IMR-90 (cell line): ENCODE data around the gene L3MBTL3. TPM values are rescaled to one million over a fixed set of nuclear protein-coding genes. Genes with fewer than 3 reads are reported as not detected.

Experiments
- ATAC-seq: fragments of 200-7000 bp; cut with Tn5 transposase; 2 replicates; pipeline ENCODE4 v1.9.1; 2020; ENCODE audit warnings: low read depth, mild to moderate bottlenecking, moderate library complexity
- BruUV-seq: library from RNA; stranded (reverse); fragments of 400-500 nt; replicated peaks from 2 replicates; lab custom pipeline; 2021; lab: Mats Ljungman, UMichigan
- CTCF ChIA-PET: fragments of 300-600 bp; formaldehyde crosslinking; extraction: SDS; loops from one replicate; lab custom pipeline; 2021; ENCODE audit warnings: antibody characterized with exemption; lab: Yijun Ruan, JAX
- POLR2A ChIA-PET: fragments of 300-600 bp; sonication (Branson Sonifier 250); formaldehyde crosslinking; loops from one replicate; lab custom pipeline; 2022; ENCODE audit warnings: antibody characterized with exemption; ENCODE audit not compliant: unreplicated experiment; lab: Charles Lee
- DNase-seq: peaks from one replicate; pipeline ENCODE4 v3.0.0; 2013
- H2AFZ ChIP-seq: replicated peaks from 2 replicates; pipeline ENCODE3; 2013; ENCODE audit warnings: low read length, mild to moderate bottlenecking; ENCODE audit not compliant: poor library complexity
- H2AK5ac ChIP-seq: 2 replicates; pipeline ENCODE4 v1.6.1; 2013; ENCODE audit warnings: low read depth, low read length, inconsistent platforms
- H2AK9ac ChIP-seq: replicated peaks from 2 replicates; pipeline ENCODE3; 2013; ENCODE audit warnings: mild to moderate bottlenecking, low read depth, low read length, moderate library complexity; ENCODE audit not compliant: poor library complexity
- H2BK120ac ChIP-seq: 2 replicates; pipeline ENCODE4 v1.6.1; 2013; ENCODE audit warnings: low read depth, low read length, inconsistent platforms
- H2BK15ac ChIP-seq: 3 replicates; pipeline ENCODE4 v1.6.1; 2013; ENCODE audit warnings: low read depth, low read length, inconsistent platforms
- H2BK20ac ChIP-seq: 2 replicates; pipeline ENCODE4 v1.6.1; 2013; ENCODE audit warnings: low read depth, mild to moderate bottlenecking, inconsistent platforms, low read length, moderate library complexity
- H2BK5ac ChIP-seq: 2 replicates; pipeline ENCODE4 v1.6.1; 2013; ENCODE audit warnings: mild to moderate bottlenecking, low read depth, low read length, inconsistent platforms; ENCODE audit not compliant: poor library complexity, severe bottlenecking
- H3K14ac ChIP-seq: replicated peaks from 2 replicates; pipeline ENCODE4 v1.6.1; 2013; ENCODE audit warnings: low read depth, low read length, inconsistent platforms
- H3K18ac ChIP-seq: 2 replicates; pipeline ENCODE4 v1.6.1; 2013; ENCODE audit warnings: low read depth, low read length, control low read depth
- H3K23ac ChIP-seq: 2 replicates; pipeline ENCODE4 v1.6.1; 2013; ENCODE audit warnings: low read depth, low read length, inconsistent platforms
- H3K27ac ChIP-seq: 2 replicates; pipeline ENCODE4 v1.5.1; 2013; ENCODE audit warnings: mild to moderate bottlenecking, control low read depth, low read length; ENCODE audit not compliant: insufficient read depth
- H3K27me3 ChIP-seq: 2 replicates; pipeline ENCODE4 v1.6.1; 2013; ENCODE audit warnings: low read length; ENCODE audit not compliant: control insufficient read depth, insufficient read depth
- H3K36me3 ChIP-seq: 2 replicates; pipeline ENCODE4 v1.6.1; 2013; ENCODE audit warnings: low read length, mixed read lengths; ENCODE audit not compliant: control insufficient read depth, insufficient read depth
- H3K4ac ChIP-seq: 2 replicates; pipeline ENCODE4 v1.6.1; 2013; ENCODE audit warnings: low read depth, low read length, inconsistent platforms
- H3K4me1 ChIP-seq: 2 replicates; pipeline ENCODE4 v1.6.1; 2013; ENCODE audit warnings: low read length, mixed read lengths; ENCODE audit not compliant: control insufficient read depth, insufficient read depth
- H3K4me2 ChIP-seq: 2 replicates; pipeline ENCODE4 v1.6.1; 2013; ENCODE audit warnings: low read depth, mild to moderate bottlenecking, control low read depth, low read length, moderate library complexity
- H3K4me3 ChIP-seq: 2 replicates; pipeline ENCODE4 v1.5.1; 2013; ENCODE audit warnings: low read depth, mild to moderate bottlenecking, control low read depth, low read length, moderate library complexity; ENCODE audit not compliant: insufficient read depth
- H3K56ac ChIP-seq: 2 replicates; pipeline ENCODE4 v1.6.1; 2013; ENCODE audit warnings: low read length, inconsistent platforms; ENCODE audit not compliant: insufficient read depth; ENCODE audit errors: extremely low read depth
- H3K79me1 ChIP-seq, 2 experiments: 2 replicates each; pipeline ENCODE4 v1.6.1; 2013; ENCODE audit warnings: low read length in 2 of 2, inconsistent platforms in 1 of 2, low read depth in 1 of 2
- H3K9ac ChIP-seq: 2 replicates; pipeline ENCODE4 v1.6.1; 2013; ENCODE audit warnings: low read depth, low read length, control low read depth
- H3K9me1 ChIP-seq: 2 replicates; pipeline ENCODE4 v1.6.1; 2013; ENCODE audit warnings: low read length, inconsistent platforms; ENCODE audit not compliant: insufficient read depth
- H3K9me3 ChIP-seq: 2 replicates; pipeline ENCODE4 v1.6.1; 2013; ENCODE audit warnings: low read length; ENCODE audit not compliant: control insufficient read depth, insufficient read depth
- H4K20me1 ChIP-seq: 2 replicates; pipeline ENCODE4 v1.6.1; 2013; ENCODE audit warnings: low read length, inconsistent platforms; ENCODE audit not compliant: insufficient read depth
- H4K5ac ChIP-seq: 2 replicates; pipeline ENCODE4 v1.6.1; 2013; ENCODE audit warnings: mild to moderate bottlenecking, low read depth, low read length, control low read depth
- H4K8ac ChIP-seq, 2 experiments: 2 replicates each; pipeline ENCODE4 v1.6.1; 2013; ENCODE audit warnings: low read depth in 2 of 2, low read length in 2 of 2, control low read depth in 1 of 2, inconsistent platforms in 1 of 2
- H4K91ac ChIP-seq: 2 replicates; pipeline ENCODE4 v1.6.1; 2013; ENCODE audit warnings: low read depth, low read length, inconsistent platforms; ENCODE audit not compliant: insufficient read depth
- BHLHE40 ChIP-seq: fragments of 150-350 bp; IDR thresholded peaks from 2 replicates; pipeline ENCODE4 v1.6.1; 2016; ENCODE audit warnings: mild to moderate bottlenecking, low read depth, low read length
- CEBPB ChIP-seq: IDR thresholded peaks from 2 replicates; pipeline ENCODE4 v1.6.1; 2012; ENCODE audit warnings: low read depth, low read length, improper control_type of control experiment
- FOS ChIP-seq: fragments of 150-350 bp; IDR thresholded peaks from 2 replicates; pipeline ENCODE4 v1.6.1; 2016; ENCODE audit warnings: low read depth, low read length
- NFE2L2 ChIP-seq: fragments of 150-350 bp; IDR thresholded peaks from 2 replicates; pipeline ENCODE4 v1.6.1; 2016; ENCODE audit warnings: low read depth, mild to moderate bottlenecking, low read length
- WGBS, 2 experiments: methylation state at CpG; one replicate each; pipeline versions ENCODE4 v1.1.5 to v1.1.7; 2013; ENCODE audit warnings: missing lambda C conversion rate in 2 of 2; ENCODE audit not compliant: insufficient read length in 1 of 2; ENCODE audit errors: extremely low coverage in 2 of 2; 5-methylcytosine and 5-hydroxymethylcytosine counted together
- dilution Hi-C: fragments of 300-500 bp; cut with HindIII; formaldehyde crosslinking; loops from one replicate; pipeline ENCODE4 v1.14.3; 2018; ENCODE audit warnings: low sequenced_read_pairs; ENCODE audit not compliant: unreplicated experiment
- in situ Hi-C: fragments of 300-500 bp; cut with MboI; formaldehyde crosslinking; loops from 3 replicates; pipeline ENCODE4 v1.14.3; 2019; ENCODE audit warnings: low sequenced_read_pairs, inconsistent platforms, mixed read lengths
- intact Hi-C: fragments of 100-400 bp; cut with micrococcal nuclease; formaldehyde crosslinking; loops from 2 replicates; pipeline ENCODE4 v1.10.0; 2022
- polyA plus RNA-seq, 3 experiments: library from polyadenylated mRNA; depleted of rRNA; stranded (reverse); fragments of >200 nt; gene quantifications; 2 replicates each; pipeline ENCODE4 v1.2.3, GENCODE V29; 2012; ENCODE audit warnings: low replicate concordance in 1 of 3
- total RNA-seq: library from RNA; depleted of rRNA; stranded (reverse); fragments of >200 nt; gene quantifications from 2 replicates; pipeline ENCODE4 v1.2.3, GENCODE V29; 2012

L3MBTL3 gene
- total and polyA plus RNA-seq, 2 of the 4 experiments (the other 2 are of a cell fraction), result 7.2 to 10.9 TPM

DNA sequence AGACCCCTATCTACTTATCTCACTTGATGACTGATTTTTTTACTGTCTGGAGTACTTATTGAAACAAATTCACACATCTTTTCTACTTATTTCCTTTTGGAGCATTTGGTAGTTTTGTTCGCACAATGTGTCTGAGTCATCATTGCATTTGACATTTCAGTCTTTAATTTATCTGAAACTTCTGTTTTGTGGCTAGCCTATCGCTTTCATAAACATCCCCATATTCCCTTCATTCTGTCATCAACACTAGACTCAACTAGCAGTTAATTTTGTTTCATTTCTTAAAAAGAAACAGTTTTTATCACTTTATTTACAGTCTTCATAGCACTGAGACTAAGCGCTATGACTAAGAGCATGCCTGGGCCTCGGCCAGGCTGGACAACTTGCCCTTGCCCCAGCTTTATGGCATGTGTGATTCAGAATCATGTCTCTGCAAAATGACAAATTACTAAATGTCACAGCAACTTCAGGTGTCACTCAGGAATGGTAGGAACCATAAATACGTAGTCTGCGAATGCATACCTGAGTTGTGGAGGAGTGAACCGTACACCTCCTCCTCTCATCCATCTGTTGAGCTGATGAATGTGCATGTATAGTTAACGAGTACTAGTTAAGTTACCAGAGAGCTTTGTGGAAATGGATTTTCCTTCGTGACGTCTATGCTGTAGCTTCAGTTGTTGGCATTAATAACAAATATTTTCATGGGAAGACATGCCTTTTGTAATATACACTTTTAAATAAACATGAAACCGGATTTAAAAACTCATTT is 16.2 kb downstream of the L3MBTL3 start:
- POLR2A ChIA-PET, result no interaction called here
- peaks cover 8% of the 10 kb centered on the region; the same call in 1 of the 2 replicates for H4K20me1 ChIP-seq

More for the DNA sequence above, 16.2 kb downstream of the L3MBTL3 start:
- peak overlapping the region in 1 of 2 experiments; percentile 19; a peak in 2 of 4 replicates for H4K8ac ChIP-seq
- H3K36me3 ChIP-seq, result no peaks in the 10 kb centered on the region
- 14 to 100% methylated on average over 1 of the region's 11 CpGs for WGBS, 2 experiments
- no peak overlapping the region for H3K4me3 ChIP-seq
- H3K27ac ChIP-seq, result no peak overlapping the region
- no peak overlapping the region for H2AK5ac ChIP-seq
- DNase-seq (peak; percentile 90), ATAC-seq (peak; percentile 89)
- intact Hi-C loops, result no loop called here
- no peak overlapping the region for H3K14ac ChIP-seq
- H3K27me3 ChIP-seq, result no peaks in the 10 kb centered on the region
- H3K18ac ChIP-seq, result peak overlapping the region; percentile 1; the same call in 1 of the 2 replicates
- H4K5ac ChIP-seq, result no peak overlapping the region
- CTCF ChIA-PET, result interaction anchor here (0.6 to 1.6 kb wide), 2 partner anchors 13 to 228 kb away, joined by 3 to 10 read pairs; no protein-coding TSS in a partner anchor
- H3K4ac ChIP-seq, result no peak overlapping the region
- peak overlapping the region; percentile 76 for H2BK5ac ChIP-seq
- H3K79me1 ChIP-seq, result peaks cover 21 to 38% of the 10 kb centered on the region in 2 experiments; a peak in 3 of 4 replicates
- no peak overlapping the region for H3K23ac ChIP-seq
- in situ Hi-C loops, result no loop called here
- peaks cover 12% of the 10 kb centered on the region for H3K9me1 ChIP-seq
- no peak overlapping the region for H2AFZ ChIP-seq
- no peak overlapping the region for H2BK20ac ChIP-seq
- H3K9ac ChIP-seq, result no peak overlapping the region
- BruUV-seq, result no TSS peak
- TF ChIP-seq CEBPB, result peak; percentile 2; the same call in 1 of the 2 replicates
- no peak for TF ChIP-seq NFE2L2
- peak; percentile 53; the same call in 1 of the 2 replicates for TF ChIP-seq BHLHE40
- TF ChIP-seq FOS, result peak; percentile 83; the same call in 1 of the 2 replicates
- H3K9me3 ChIP-seq, result no peaks in the 10 kb centered on the region
- H3K56ac ChIP-seq, result no peak overlapping the region
- no peak overlapping the region for H4K91ac ChIP-seq
- no peak overlapping the region for H2AK9ac ChIP-seq
- no peak overlapping the region for H2BK15ac ChIP-seq
- H2BK120ac ChIP-seq, result peak overlapping the region; percentile 6; the same call in 1 of the 2 replicates
- dilution Hi-C loops, result no loop called here
- H3K4me1 ChIP-seq, result peaks cover 18% of the 10 kb centered on the region
- H3K4me2 ChIP-seq, result peak overlapping the region; percentile 62; the same call in 1 of the 2 replicates
